HEK293T (cell line): ENCODE measurements around the gene XAB2.

Source experiments
- CTCF ChIA-PET: fragments of 350-600 bp; formaldehyde crosslinking; extraction: SDS; loops from one replicate; lab custom pipeline; 2021; ENCODE audit warnings: antibody characterized with exemption, inconsistent platforms; lab: Yijun Ruan, JAX
- POLR2A ChIA-PET: fragments of 350-600 bp; formaldehyde crosslinking; extraction: SDS; loops from one replicate; lab custom pipeline; 2020; ENCODE audit warnings: antibody characterized with exemption, inconsistent platforms; lab: Yijun Ruan, JAX
- DNase-seq: peaks from one replicate; pipeline ENCODE4 v3.0.0; 2012; ENCODE audit warnings: mixed read lengths; ENCODE audit errors: extremely low spot score
- ARNT ChIP-seq: fragments of 450-650 bp; IDR thresholded peaks from 2 replicates; pipeline ENCODE4 v1.6.1; 2017; ENCODE audit warnings: mild to moderate bottlenecking
- BHLHE40 ChIP-seq: fragments of 450-650 bp; IDR thresholded peaks from 2 replicates; pipeline ENCODE4 v1.6.1; 2016; ENCODE audit warnings: mild to moderate bottlenecking, moderate library complexity, borderline replicate concordance
- CTBP1 ChIP-seq: fragments of 450-650 bp; IDR thresholded peaks from 2 replicates; pipeline ENCODE4 v1.6.1; 2016; ENCODE audit warnings: borderline replicate concordance
- ELF4 ChIP-seq: fragments of 450-650 bp; IDR thresholded peaks from 2 replicates; pipeline ENCODE4 v1.6.1; 2017; ENCODE audit warnings: antibody characterized with exemption
- FOXA1 ChIP-seq: fragments of 450-650 bp; IDR thresholded peaks from 2 replicates; pipeline ENCODE4 v1.6.1; 2016; ENCODE audit warnings: mild to moderate bottlenecking
- FOXK2 ChIP-seq: fragments of 450-650 bp; IDR thresholded peaks from 2 replicates; pipeline ENCODE4 v1.6.1; 2016; ENCODE audit warnings: mild to moderate bottlenecking
- FOXM1 ChIP-seq: fragments of 450-650 bp; IDR thresholded peaks from 2 replicates; pipeline ENCODE4 v1.6.1; 2017; ENCODE audit warnings: mild to moderate bottlenecking, borderline replicate concordance
- HDGF ChIP-seq: fragments of 450-650 bp; IDR thresholded peaks from 2 replicates; pipeline ENCODE4 v1.6.1; 2017; ENCODE audit warnings: antibody characterized with exemption, borderline replicate concordance
- L3MBTL2 ChIP-seq: fragments of 450-650 bp; conservative IDR thresholded peaks from 2 replicates; pipeline ENCODE4 v1.6.1; 2016; ENCODE audit warnings: mild to moderate bottlenecking
- LEF1 ChIP-seq: fragments of 450-650 bp; IDR thresholded peaks from 2 replicates; pipeline ENCODE4 v1.6.1; 2017; ENCODE audit warnings: mild to moderate bottlenecking, borderline replicate concordance
- NFRKB ChIP-seq: fragments of 450-650 bp; IDR thresholded peaks from 2 replicates; pipeline ENCODE4 v1.6.1; 2016; ENCODE audit warnings: mild to moderate bottlenecking, moderate library complexity
- PKNOX1 ChIP-seq: fragments of 450-650 bp; IDR thresholded peaks from 2 replicates; pipeline ENCODE4 v1.6.1; 2016
- SP1 ChIP-seq: fragments of 450-650 bp; IDR thresholded peaks from 2 replicates; pipeline ENCODE4 v1.6.1; 2017
- SUZ12 ChIP-seq: fragments of 450-650 bp; IDR thresholded peaks from 2 replicates; pipeline ENCODE4 v1.6.1; 2016; ENCODE audit warnings: mild to moderate bottlenecking
- TARDBP ChIP-seq: fragments of 450-650 bp; IDR thresholded peaks from 2 replicates; pipeline ENCODE4 v1.6.1; 2016
- ZNF384 ChIP-seq: fragments of 450-650 bp; IDR thresholded peaks from 2 replicates; pipeline ENCODE4 v1.6.1; 2016

XAB2 gene

GRCh38 chr19:7628589-7629311 lies 595 bp downstream of the XAB2 start:
- ChIA-PET CTCF (interaction anchor here (1.4 kb wide), 1 partner anchor 60 kb away, joined by 6 read pairs; no protein-coding TSS in a partner anchor), POLR2A (interaction anchor here (0.7 to 1.9 kb wide), 10 partner anchors 10 to 200 kb away, joined by 3 to 10 read pairs (median 6); partner anchors contain the start of genes CAMSAP3 and TRAPPC5)
- TF ChIP-seq CTBP1 (no peak), PKNOX1 (no peak), SP1 (no peak), LEF1 (no peak), ARNT (no peak), FOXA1 (no peak), L3MBTL2 (no peak), SUZ12 (no peak), BHLHE40 (no peak), ZNF384 (no peak)
- DNase-seq, result no peak

GRCh38 chr19:7627166-7627565 lies 2.2 kb downstream of the XAB2 start:
- DNase-seq, result no peak
- no peak for TF ChIP-seq LEF1
- no peak for TF ChIP-seq L3MBTL2
- TF ChIP-seq FOXM1, result no peak
- no peak for TF ChIP-seq SUZ12
- no peak for TF ChIP-seq ARNT
- TF ChIP-seq NFRKB, result no peak
- no peak for TF ChIP-seq CTBP1
- no peak for TF ChIP-seq FOXK2
- no peak for TF ChIP-seq ELF4
- TF ChIP-seq BHLHE40, result no peak
- TF ChIP-seq TARDBP, result no peak
- TF ChIP-seq HDGF, result no peak
- no peak for TF ChIP-seq FOXA1
- no peak for TF ChIP-seq SP1
- no peak for TF ChIP-seq ZNF384
- TF ChIP-seq PKNOX1, result no peak
- POLR2A ChIA-PET, result no interaction called here
- CTCF ChIA-PET, result no interaction called here

GRCh38 chr19:7625763-7626372 lies 3.5 kb downstream of the XAB2 start:
- ChIA-PET CTCF (no interaction called here), POLR2A (no interaction called here)
- TF ChIP-seq CTBP1 (no peak), ZNF384 (no peak), TARDBP (no peak), FOXA1 (no peak), FOXK2 (no peak), ELF4 (no peak), LEF1 (no peak), BHLHE40 (no peak), L3MBTL2 (no peak), NFRKB (no peak), SP1 (no peak)
- DNase-seq, result no peak

- no peak for DNase-seq
- ChIA-PET CTCF (no interaction called here), POLR2A (no interaction called here)
- TF ChIP-seq ZNF384 (no peak), SUZ12 (no peak), FOXK2 (no peak), L3MBTL2 (no peak), ARNT (no peak), FOXA1 (no peak), NFRKB (no peak), HDGF (no peak), LEF1 (no peak), CTBP1 (no peak), SP1 (no peak), PKNOX1 (no peak)
These were observed 4.5 kb downstream of the XAB2 start for GRCh38 chr19:7624810-7625209.

GRCh38 chr19:7623725-7624603 lies 5.4 kb downstream of the XAB2 start:
- ChIA-PET CTCF (no interaction called here), POLR2A (interaction anchor here (1.3 kb wide), 1 partner anchor 9 kb away, joined by 3 read pairs; the partner anchor contains the start of gene PCP2)
- DNase-seq, result no peak
- no peak for TF ChIP-seq SUZ12
- TF ChIP-seq FOXM1, result no peak
- TF ChIP-seq SP1, result no peak
- TF ChIP-seq PKNOX1, result no peak
- TF ChIP-seq ARNT, result no peak
- no peak for TF ChIP-seq BHLHE40
- TF ChIP-seq LEF1, result no peak
- no peak for TF ChIP-seq FOXK2
- TF ChIP-seq L3MBTL2, result no peak
- TF ChIP-seq HDGF, result no peak
- no peak for TF ChIP-seq CTBP1
- TF ChIP-seq FOXA1, result no peak
- TF ChIP-seq TARDBP, result no peak
- no peak for TF ChIP-seq ZNF384
